H9 (cell line): ENCODE results near the gene UBE3A. TPM values are rescaled to one million over a fixed set of nuclear protein-coding genes. Genes with fewer than 3 reads are reported as not detected.

ENCODE experiments used
- DNase-seq: peaks from one replicate; pipeline ENCODE4 v3.0.0-alpha.2; 2017
- H2AFZ ChIP-seq: one replicate; pipeline ENCODE4 v1.6.1; 2013; ENCODE audit warnings: mild to moderate bottlenecking, low read length, control low read depth, moderate library complexity
- H2AK5ac ChIP-seq: 2 replicates; pipeline ENCODE4 v1.6.1; 2013; ENCODE audit warnings: low read length, control low read depth, mixed read lengths; ENCODE audit not compliant: insufficient read length
- H2BK120ac ChIP-seq: one replicate; pipeline ENCODE4 v1.6.1; 2013; ENCODE audit warnings: low read depth, mild to moderate bottlenecking, low read length, control low read depth, inconsistent platforms; ENCODE audit not compliant: poor library complexity, severe bottlenecking
- H2BK12ac ChIP-seq: 2 replicates; pipeline ENCODE4 v1.6.1; 2013; ENCODE audit warnings: low read length, control low read depth, mixed read lengths, low read depth; ENCODE audit not compliant: insufficient read length
- H2BK15ac ChIP-seq: 2 replicates; pipeline ENCODE4 v1.6.1; 2013; ENCODE audit warnings: low read depth, low read length, control low read depth
- H2BK20ac ChIP-seq: one replicate; pipeline ENCODE4 v1.6.1; 2013; ENCODE audit warnings: low read depth, mild to moderate bottlenecking, low read length, control low read depth, inconsistent platforms; ENCODE audit not compliant: poor library complexity, severe bottlenecking
- H2BK5ac ChIP-seq: 2 replicates; pipeline ENCODE4 v1.6.1; 2013; ENCODE audit warnings: low read length, control low read depth, mixed read lengths; ENCODE audit not compliant: insufficient read length
- H3K14ac ChIP-seq: 2 replicates; pipeline ENCODE4 v1.6.1; 2013; ENCODE audit warnings: low read length, control low read depth; ENCODE audit not compliant: insufficient read depth
- H3K18ac ChIP-seq: 2 replicates; pipeline ENCODE4 v1.6.1; 2013; ENCODE audit warnings: low read depth, mild to moderate bottlenecking, mixed read lengths, low read length, control low read depth; ENCODE audit not compliant: insufficient read length
- H3K23ac ChIP-seq: 2 replicates; pipeline ENCODE4 v1.6.1; 2013; ENCODE audit warnings: low read length, control low read depth, mixed read lengths, low read depth; ENCODE audit not compliant: insufficient read length
- H3K23me2 ChIP-seq: 2 replicates; pipeline ENCODE4 v1.6.1; 2013; ENCODE audit warnings: low read depth, mild to moderate bottlenecking, mixed read lengths, low read length, control low read depth; ENCODE audit not compliant: insufficient read length, poor library complexity, severe bottlenecking
- H3K27ac ChIP-seq: 2 replicates; pipeline ENCODE4 v1.5.1; 2013; ENCODE audit warnings: low read length, control low read depth, mixed read lengths, low read depth; ENCODE audit not compliant: insufficient read length
- H3K27me3 ChIP-seq: 2 replicates; pipeline ENCODE4 v1.6.1; 2013; ENCODE audit warnings: low read length, control low read depth, inconsistent platforms; ENCODE audit not compliant: insufficient read depth
- H3K4ac ChIP-seq: 2 replicates; pipeline ENCODE4 v1.6.1; 2013; ENCODE audit warnings: low read depth, mild to moderate bottlenecking, control low read depth, inconsistent platforms, low read length, moderate library complexity
- H3K4me1 ChIP-seq: 2 replicates; pipeline ENCODE4 v1.6.1; 2013; ENCODE audit warnings: low read length, control low read depth, inconsistent platforms; ENCODE audit not compliant: insufficient read depth
- H3K4me2 ChIP-seq: 2 replicates; pipeline ENCODE4 v1.6.1; 2013; ENCODE audit warnings: low read length, control low read depth, mixed read lengths; ENCODE audit not compliant: insufficient read length, insufficient read depth
- H3K56ac ChIP-seq: 2 replicates; pipeline ENCODE4 v1.6.1; 2013; ENCODE audit warnings: low read depth, mild to moderate bottlenecking, mixed read lengths, low read length, control low read depth; ENCODE audit not compliant: insufficient read length
- H3K79me1 ChIP-seq: 2 replicates; pipeline ENCODE4 v1.6.1; 2013; ENCODE audit warnings: low read depth, mild to moderate bottlenecking, moderate library complexity, low read length, control low read depth, inconsistent platforms; ENCODE audit not compliant: insufficient read depth, poor library complexity, severe bottlenecking
- H3K79me2 ChIP-seq: 2 replicates; pipeline ENCODE4 v1.6.1; 2013; ENCODE audit warnings: low read length, control low read depth, inconsistent platforms; ENCODE audit not compliant: insufficient read depth
- H3K9ac ChIP-seq: 2 replicates; pipeline ENCODE4 v1.6.1; 2013; ENCODE audit warnings: low read length, control low read depth, mixed read lengths; ENCODE audit not compliant: insufficient read length; ENCODE audit errors: extremely low read depth
- H3K9me3 ChIP-seq: one replicate; pipeline ENCODE4 v1.6.1; 2013; ENCODE audit warnings: low read depth, low read length, inconsistent platforms; ENCODE audit not compliant: control insufficient read depth
- H3T11ph ChIP-seq: one replicate; pipeline ENCODE4 v1.6.1; 2013; ENCODE audit warnings: mild to moderate bottlenecking, low read length, control low read depth, inconsistent platforms
- H4K20me1 ChIP-seq: one replicate; pipeline ENCODE4 v1.6.1; 2013; ENCODE audit not compliant: control insufficient read depth, insufficient read length, insufficient read depth
- H4K5ac ChIP-seq: 2 replicates; pipeline ENCODE4 v1.6.1; 2013; ENCODE audit warnings: low read depth, mild to moderate bottlenecking, mixed read lengths, low read length, control low read depth; ENCODE audit not compliant: insufficient read length
- H4K8ac ChIP-seq: replicated peaks from 2 replicates; pipeline ENCODE4 v1.6.1; 2013; ENCODE audit warnings: low read length, control low read depth, mixed read lengths, low read depth; ENCODE audit not compliant: insufficient read length
- H4K91ac ChIP-seq: 2 replicates; pipeline ENCODE4 v1.6.1; 2013; ENCODE audit warnings: low read depth, mild to moderate bottlenecking, moderate library complexity, mixed read lengths, low read length, control low read depth; ENCODE audit not compliant: insufficient read length
- H3K27ac Mint-ChIP-seq, 3 experiments: 2 replicates in 2 of 3; 3 replicates in 1 of 3; pipeline ENCODE4 v1.8.0; 2020 to 2021; ENCODE audit warnings: mixed read lengths in 3 of 3, mild to moderate bottlenecking in 1 of 3, moderate library complexity in 1 of 3
- H3K27me3 Mint-ChIP-seq: 2 replicates; pipeline ENCODE4 v1.8.0; 2021; ENCODE audit warnings: low read depth, mild to moderate bottlenecking, moderate library complexity, mixed read lengths
- H3K36me3 Mint-ChIP-seq, 3 experiments: 2 replicates in 2 of 3; 3 replicates in 1 of 3; pipeline ENCODE4 v1.8.0; 2020 to 2021; ENCODE audit warnings: low read depth in 3 of 3, mixed read lengths in 3 of 3; ENCODE audit not compliant: insufficient read depth in 1 of 3
- H3K4me1 Mint-ChIP-seq, 2 experiments: 2 replicates each; pipeline ENCODE4 v1.8.0; 2020; ENCODE audit warnings: mixed read lengths in 2 of 2
- H3K4me3 Mint-ChIP-seq, 2 experiments: 2 replicates in 1 of 2; 3 replicates in 1 of 2; pipeline ENCODE4 v1.8.0; 2020 to 2021; ENCODE audit warnings: mild to moderate bottlenecking in 2 of 2, mixed read lengths in 2 of 2, moderate library complexity in 1 of 2
- H3K9me3 Mint-ChIP-seq, 2 experiments: 2 replicates in 1 of 2; 3 replicates in 1 of 2; pipeline ENCODE4 v1.8.0; 2020; ENCODE audit warnings: mild to moderate bottlenecking in 2 of 2, mixed read lengths in 2 of 2, moderate library complexity in 1 of 2
- WGBS: extraction: QIAGEN DNeasy Blood & Tissue Kit; methylation state at CpG from one replicate; pipeline ENCODE4 v1.1.7; 2013; ENCODE audit warnings: missing lambda C conversion rate, low lambda C conversion rate, mixed read lengths; ENCODE audit not compliant: insufficient read length; ENCODE audit errors: extremely low coverage; 5-methylcytosine and 5-hydroxymethylcytosine counted together
- total RNA-seq: library from RNA; stranded (reverse); gene quantifications from 2 replicates; pipeline ENCODE4 v1.2.1, GENCODE V29; 2021
- TF ChIP-seq, protein P1 (sequence below): fragments of 200-600 bp; sonication (generic); conservative IDR thresholded peaks from 3 replicates; pipeline ENCODE4 v1.8.0; 2021; ENCODE audit warnings: antibody characterized with exemption, mild to moderate bottlenecking

The UBE3A gene
- total RNA-seq, 1 experiment from 2014 or later, result 108 TPM

- no peak overlapping the region for H2BK12ac ChIP-seq
- Mint-ChIP-seq H3K27ac (0 out of 7 replicates have a peak overlapping the region, but pooled peaks of 1 of the 3 experiments have one; percentile 22), H3K36me3 (peaks cover 25 to 46% (median 40%) of the 10 kb centered on the region in 3 experiments), H3K4me3 (no peak overlapping the region), H3K4me1 (peaks cover 35 to 41% of the 10 kb centered on the region in 2 experiments), H3K27me3 (no peaks in the 10 kb centered on the region; the same call in 1 of the 2 replicates), H3K9me3 (no peaks in the 10 kb centered on the region)
- H2BK5ac ChIP-seq, result no peak overlapping the region
- no peak for DNase-seq
- H2BK20ac ChIP-seq, result no peak overlapping the region
- H3K9me3 ChIP-seq, result no peaks in the 10 kb centered on the region
- H4K8ac ChIP-seq, result no peak overlapping the region
- H3K27ac ChIP-seq, result no peak overlapping the region
- peaks cover 8% of the 10 kb centered on the region; the same call in 1 of the 2 replicates for H3K4me1 ChIP-seq
- H2AK5ac ChIP-seq, result no peak overlapping the region
- no peaks in the 10 kb centered on the region for H3K79me1 ChIP-seq
- H3K4me2 ChIP-seq, result no peak overlapping the region
- H4K5ac ChIP-seq, result no peak overlapping the region
- H3K23ac ChIP-seq, result no peak overlapping the region
- no peaks in the 10 kb centered on the region for H4K20me1 ChIP-seq
- H3K79me2 ChIP-seq, result peaks cover 2% of the 10 kb centered on the region; the same call in 1 of the 2 replicates
- TF ChIP-seq, protein P1, sequence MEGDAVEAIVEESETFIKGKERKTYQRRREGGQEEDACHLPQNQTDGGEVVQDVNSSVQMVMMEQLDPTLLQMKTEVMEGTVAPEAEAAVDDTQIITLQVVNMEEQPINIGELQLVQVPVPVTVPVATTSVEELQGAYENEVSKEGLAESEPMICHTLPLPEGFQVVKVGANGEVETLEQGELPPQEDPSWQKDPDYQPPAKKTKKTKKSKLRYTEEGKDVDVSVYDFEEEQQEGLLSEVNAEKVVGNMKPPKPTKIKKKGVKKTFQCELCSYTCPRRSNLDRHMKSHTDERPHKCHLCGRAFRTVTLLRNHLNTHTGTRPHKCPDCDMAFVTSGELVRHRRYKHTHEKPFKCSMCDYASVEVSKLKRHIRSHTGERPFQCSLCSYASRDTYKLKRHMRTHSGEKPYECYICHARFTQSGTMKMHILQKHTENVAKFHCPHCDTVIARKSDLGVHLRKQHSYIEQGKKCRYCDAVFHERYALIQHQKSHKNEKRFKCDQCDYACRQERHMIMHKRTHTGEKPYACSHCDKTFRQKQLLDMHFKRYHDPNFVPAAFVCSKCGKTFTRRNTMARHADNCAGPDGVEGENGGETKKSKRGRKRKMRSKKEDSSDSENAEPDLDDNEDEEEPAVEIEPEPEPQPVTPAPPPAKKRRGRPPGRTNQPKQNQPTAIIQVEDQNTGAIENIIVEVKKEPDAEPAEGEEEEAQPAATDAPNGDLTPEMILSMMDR, result no peak
- no peak overlapping the region for H2BK15ac ChIP-seq
- H3K56ac ChIP-seq, result no peak overlapping the region
- H2AFZ ChIP-seq, result no peak overlapping the region
- no peak overlapping the region for H2BK120ac ChIP-seq
- no peak overlapping the region for H3T11ph ChIP-seq
- no peak overlapping the region for H4K91ac ChIP-seq
- H3K9ac ChIP-seq, result no peak overlapping the region
- no peak overlapping the region for H3K14ac ChIP-seq
- H3K27me3 ChIP-seq, result no peaks in the 10 kb centered on the region
- H3K23me2 ChIP-seq, result no peaks in the 10 kb centered on the region
- no CpG with 5 or more reads among the region's 2 CpGs for WGBS
- no peak overlapping the region for H3K18ac ChIP-seq
- no peak overlapping the region for H3K4ac ChIP-seq
These were observed 36.5 kb downstream of the UBE3A start for GRCh38 chr15:25402342-25402741.
